ENCODE measurements around the gene CNTNAP2.

DNA sequence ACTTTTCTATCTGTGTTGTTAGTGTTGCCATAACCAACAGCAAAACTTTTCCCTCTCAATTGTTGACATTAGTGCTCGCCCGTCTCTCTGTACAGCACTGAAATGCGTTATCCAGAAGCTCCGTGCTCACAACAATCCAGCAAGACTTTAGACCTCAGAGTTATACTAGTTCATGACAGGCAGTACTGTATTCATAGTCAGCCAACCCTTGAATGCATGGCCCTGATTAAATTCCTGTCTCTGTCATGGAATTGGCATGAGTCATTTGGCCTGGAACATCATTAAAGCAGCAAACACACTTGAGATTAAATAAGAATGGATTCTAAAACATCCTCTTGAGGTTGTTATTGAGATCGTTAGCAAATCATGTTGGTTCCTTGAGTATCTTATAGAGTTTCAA, 2068.4 kb downstream of the CNTNAP2 start:
- TF ChIP-seq, protein P1, sequence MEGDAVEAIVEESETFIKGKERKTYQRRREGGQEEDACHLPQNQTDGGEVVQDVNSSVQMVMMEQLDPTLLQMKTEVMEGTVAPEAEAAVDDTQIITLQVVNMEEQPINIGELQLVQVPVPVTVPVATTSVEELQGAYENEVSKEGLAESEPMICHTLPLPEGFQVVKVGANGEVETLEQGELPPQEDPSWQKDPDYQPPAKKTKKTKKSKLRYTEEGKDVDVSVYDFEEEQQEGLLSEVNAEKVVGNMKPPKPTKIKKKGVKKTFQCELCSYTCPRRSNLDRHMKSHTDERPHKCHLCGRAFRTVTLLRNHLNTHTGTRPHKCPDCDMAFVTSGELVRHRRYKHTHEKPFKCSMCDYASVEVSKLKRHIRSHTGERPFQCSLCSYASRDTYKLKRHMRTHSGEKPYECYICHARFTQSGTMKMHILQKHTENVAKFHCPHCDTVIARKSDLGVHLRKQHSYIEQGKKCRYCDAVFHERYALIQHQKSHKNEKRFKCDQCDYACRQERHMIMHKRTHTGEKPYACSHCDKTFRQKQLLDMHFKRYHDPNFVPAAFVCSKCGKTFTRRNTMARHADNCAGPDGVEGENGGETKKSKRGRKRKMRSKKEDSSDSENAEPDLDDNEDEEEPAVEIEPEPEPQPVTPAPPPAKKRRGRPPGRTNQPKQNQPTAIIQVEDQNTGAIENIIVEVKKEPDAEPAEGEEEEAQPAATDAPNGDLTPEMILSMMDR (IDR thresholded peaks at IDR 0.05; ENCODE audit: low read depth, low read length, missing input control), result no peak
- TF ChIP-seq FOXA1 (IDR thresholded peaks at IDR 0.05) (no peak), RAD21 (IDR thresholded peaks at IDR 0.05) (no peak), HNF4A (conservative IDR thresholded peaks at IDR 0.05) (no peak), YY1 (IDR thresholded peaks at IDR 0.05) (no peak), JUND (IDR thresholded peaks at IDR 0.05) (no peak)
- TF ChIP-seq, protein P2, sequence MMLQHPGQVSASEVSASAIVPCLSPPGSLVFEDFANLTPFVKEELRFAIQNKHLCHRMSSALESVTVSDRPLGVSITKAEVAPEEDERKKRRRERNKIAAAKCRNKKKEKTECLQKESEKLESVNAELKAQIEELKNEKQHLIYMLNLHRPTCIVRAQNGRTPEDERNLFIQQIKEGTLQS (IDR thresholded peaks at IDR 0.05), result no peak
